Keratinocyte (primary cell): Measurements from ENCODE around the gene PCNT.

Source experiments
- CTCF ChIP-seq, 3 experiments: IDR thresholded peaks in 1 of 3; conservative IDR thresholded peaks in 1 of 3; optimal IDR thresholded peaks in 1 of 3; 2 replicates in 2 of 3; 3 replicates in 1 of 3; pipeline versions ENCODE3 to v1.5.1; 2011; ENCODE audit warnings: low read length in 3 of 3, mild to moderate bottlenecking in 3 of 3, moderate library complexity in 2 of 3, control low read depth in 1 of 3, inconsistent platforms in 1 of 3; ENCODE audit not compliant: insufficient read depth in 2 of 3; ENCODE audit errors: extremely low read depth in 1 of 3
- EZH2 ChIP-seq: IDR thresholded peaks from one replicate; pipeline ENCODE4 v1.6.1; 2012; ENCODE audit warnings: inconsistent platforms, mild to moderate bottlenecking, low read length, moderate library complexity

- TF ChIP-seq CTCF (optimal IDR thresholded peaks at IDR 0.05 in 1 of 3, IDR thresholded peaks at IDR 0.05 in 1 of 3, conservative IDR thresholded peaks at IDR 0.05 in 1 of 3; ENCODE audit: extremely low read depth in 1 of 3, insufficient read depth in 2 of 3, low read length in 3 of 3): no peak
- no peak for TF ChIP-seq EZH2
These were observed 11.0 kb upstream of the PCNT start for GRCh38 chr21:46312949-46313348.
